Endometrial microvascular endothelial cells (primary cell): ENCODE results near the gene HACD1. TPM values are rescaled to one million over a fixed set of nuclear protein-coding genes. Genes with fewer than 3 reads are reported as not detected.

Experiments
- in situ Hi-C: cut with HindIII; loops from 2 replicates; pipeline ENCODE4 v1.10.0; 2017; ENCODE audit warnings: low sequenced_read_pairs, low pct_unique_long_range_greater_than_20kb; ENCODE audit errors: inconsistent ontology term
- total RNA-seq: library from RNA; depleted of rRNA; stranded (reverse); fragments of >200 nt; gene quantifications from one replicate; pipeline ENCODE4 v1.2.3, GENCODE V29; 2015; ENCODE audit errors: inconsistent ontology term

HACD1 gene
- total RNA-seq: 18.5 TPM

GRCh38 chr10:17617031-17617911 is at the start of gene HACD1:
HACD1 (minus strand) TSS chr10:17617374; CDS start chr10:17617339, 35 bp downstream.
- in situ Hi-C loops: no loop called here

GRCh38 chr10:17665747-17666146 is 48.6 kb upstream of the HACD1 start:
- in situ Hi-C loops: no loop called here

GRCh38 chr10:17663450-17663849 is 46.3 kb upstream of the HACD1 start:
- in situ Hi-C loops: no loop called here

DNA sequence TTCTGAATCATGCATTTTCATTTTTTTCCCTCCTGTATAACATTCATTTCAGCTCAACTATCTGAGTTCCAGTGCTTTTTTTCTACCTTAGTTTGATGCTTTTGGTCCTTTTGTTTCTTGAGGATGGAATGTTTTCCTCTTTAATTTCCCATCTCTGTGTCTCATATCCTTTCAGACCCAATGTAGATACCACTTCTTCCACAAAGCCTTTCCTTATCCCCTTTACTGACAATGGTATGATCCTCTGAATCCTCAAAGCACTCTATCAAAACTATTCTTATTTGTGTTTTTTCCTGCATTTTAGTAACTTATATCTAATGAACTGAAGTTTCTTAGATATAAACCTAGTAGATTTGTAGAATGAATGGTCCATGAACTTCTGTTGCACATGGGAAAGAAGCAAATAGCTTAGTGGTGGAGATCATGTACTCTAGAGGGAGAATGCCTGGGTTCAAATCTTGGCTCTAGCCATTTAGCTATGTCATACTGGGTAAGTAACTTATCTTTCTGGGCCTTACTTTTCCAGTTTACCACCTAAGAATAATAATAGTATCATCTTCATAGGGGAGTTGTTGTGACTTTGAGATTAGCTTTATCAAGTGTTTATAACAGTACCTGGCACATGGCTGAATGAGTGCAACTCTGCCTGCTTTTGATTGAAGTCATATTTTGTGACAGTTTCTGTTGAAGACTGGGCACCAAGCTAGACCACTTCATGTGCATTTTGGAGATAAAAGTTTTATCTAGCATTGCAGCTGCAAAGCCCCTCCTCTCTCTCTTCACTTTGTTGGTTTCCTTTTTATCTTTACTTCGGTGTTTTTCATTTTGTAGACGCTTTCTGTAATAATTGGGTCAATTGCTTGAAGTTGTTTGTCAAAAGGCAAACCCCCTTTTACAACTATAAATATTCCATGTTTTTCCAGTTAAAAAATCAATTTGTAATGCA is 45.3 kb upstream of the HACD1 start:
- in situ Hi-C loops: no loop called here

DNA sequence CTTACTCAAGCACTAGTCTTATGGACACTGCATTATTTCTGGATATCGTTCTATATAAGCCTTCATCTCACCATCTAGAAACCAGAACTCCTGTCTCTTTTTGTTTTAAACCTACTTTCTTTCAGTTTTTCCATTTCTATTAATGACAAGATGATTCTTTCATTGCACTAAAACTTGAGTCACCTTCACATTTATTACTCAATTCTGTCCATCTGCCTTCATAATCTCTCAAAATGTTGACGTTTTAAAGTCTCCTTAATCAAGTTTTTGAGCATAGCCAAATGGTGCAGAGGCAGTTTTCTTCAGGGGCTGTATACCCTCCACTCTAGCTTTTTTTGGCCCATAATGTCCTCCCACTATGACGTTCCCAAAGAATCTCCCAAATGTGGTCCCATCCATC is 44.3 kb upstream of the HACD1 start:
- in situ Hi-C loops: no loop called here

DNA sequence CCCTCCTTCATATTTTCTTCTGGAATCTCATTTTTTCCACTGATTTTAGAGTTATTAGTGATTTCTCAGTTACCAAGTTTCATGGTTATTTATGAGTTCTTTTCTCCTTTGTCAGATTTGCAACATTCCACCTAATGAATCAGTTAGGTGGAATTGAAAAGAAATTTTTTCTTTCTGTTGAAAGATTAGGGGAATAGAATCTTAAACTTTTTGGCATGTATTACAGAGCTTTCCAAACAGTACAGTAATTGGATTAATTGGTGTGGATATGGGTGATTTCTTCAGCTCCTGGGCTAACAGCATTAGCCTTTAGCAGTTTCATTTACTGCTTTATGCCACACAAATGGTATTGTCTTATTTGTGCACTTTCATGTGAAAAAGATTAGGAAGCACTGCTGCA is 43.7 kb upstream of the HACD1 start:
- in situ Hi-C loops: no loop called here

GRCh38 chr10:17659365-17659764 is 42.2 kb upstream of the HACD1 start:
- in situ Hi-C loops: no loop called here

DNA sequence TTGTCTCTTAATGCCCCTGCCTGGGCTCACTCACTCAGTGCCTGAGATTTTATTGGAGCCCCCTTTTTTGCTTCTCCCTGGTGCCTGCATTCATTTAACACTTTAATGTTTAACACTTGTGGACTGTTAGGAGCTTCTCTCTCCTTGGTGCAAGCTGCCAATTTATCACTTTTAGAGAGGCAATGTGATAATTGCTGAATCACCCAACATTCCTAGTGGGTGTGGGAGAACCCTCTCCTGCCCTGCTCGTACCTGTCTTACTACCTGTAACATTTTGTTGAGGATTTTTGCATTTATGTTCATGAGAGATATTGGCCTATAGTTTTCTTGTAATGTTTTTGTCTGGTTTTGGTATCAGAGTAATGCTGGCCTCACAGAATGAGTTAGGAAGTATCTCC is 39.9 kb upstream of the HACD1 start:
- in situ Hi-C loops: no loop called here

DNA sequence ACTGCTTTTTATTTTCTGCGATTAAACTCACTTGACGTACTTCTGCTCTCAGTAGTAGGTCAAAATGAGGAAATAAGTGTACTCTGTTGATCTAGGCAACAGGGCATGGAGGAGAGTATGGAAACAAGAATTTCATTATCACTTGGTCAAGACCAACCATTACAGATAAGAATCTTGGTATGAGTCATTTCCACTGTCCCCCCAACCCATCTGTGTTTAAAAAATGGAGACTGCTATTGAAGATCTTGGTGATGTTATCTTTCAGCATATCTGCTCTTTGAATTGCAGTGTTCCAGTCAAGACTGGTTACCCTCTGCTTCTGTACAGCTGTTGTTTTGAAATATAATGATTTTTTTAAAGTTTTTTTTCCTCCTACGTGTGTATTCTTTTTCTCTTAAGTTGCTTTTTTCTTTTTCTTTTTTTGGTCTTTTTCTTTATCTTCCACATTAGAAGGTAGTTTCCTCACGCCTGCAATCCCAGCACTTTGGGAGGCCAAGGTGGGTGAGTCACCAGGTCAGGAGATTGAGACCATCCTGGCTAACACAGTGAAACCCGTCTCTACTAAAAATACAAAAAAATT is 38.5 kb upstream of the HACD1 start:
- in situ Hi-C loops: no loop called here

DNA sequence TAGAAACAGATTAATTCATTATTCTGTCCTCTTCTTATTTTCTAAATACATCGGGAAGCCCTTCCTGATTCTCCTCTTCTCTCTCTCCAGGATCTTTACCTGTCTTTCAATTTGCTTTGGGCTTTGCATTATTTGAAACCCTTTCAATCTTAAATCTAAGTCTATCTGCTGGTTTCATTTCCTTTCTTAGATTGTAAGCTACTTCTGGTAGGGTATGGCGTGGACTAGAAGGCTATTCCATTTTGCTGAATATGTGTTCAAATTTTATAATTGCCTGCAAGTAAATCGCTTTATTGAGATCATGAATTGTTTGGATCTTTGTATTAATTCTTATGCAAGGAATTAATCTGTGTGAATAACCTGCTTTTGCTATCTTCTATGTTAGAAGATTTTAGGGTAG is 37.8 kb upstream of the HACD1 start:
- in situ Hi-C loops: no loop called here

GRCh38 chr10:17652585-17652984 is 35.4 kb upstream of the HACD1 start:
- in situ Hi-C loops: no loop called here

- in situ Hi-C loops: no loop called here
Observed at GRCh38 chr10:17651896-17652295, 34.7 kb upstream of the HACD1 start.

DNA sequence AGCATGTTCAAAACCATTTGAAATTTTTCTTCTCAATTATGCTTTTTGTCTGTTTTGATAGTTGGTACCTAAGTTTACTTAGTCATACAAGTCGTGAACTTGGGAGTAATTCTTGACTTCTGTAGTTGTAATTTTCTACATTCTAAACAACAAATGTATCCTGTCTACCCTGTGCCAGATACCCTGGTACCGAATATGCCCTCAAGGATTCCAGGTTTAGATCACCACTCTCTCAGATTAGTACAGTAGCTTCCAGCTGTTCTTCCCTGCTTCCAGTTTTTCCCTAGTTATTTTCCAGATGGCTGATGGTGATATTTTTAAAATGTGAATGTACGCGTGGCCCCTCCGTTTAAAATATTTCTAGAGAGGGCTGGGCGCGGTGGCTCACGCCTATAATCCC is 33.2 kb upstream of the HACD1 start:
- in situ Hi-C loops: no loop called here

- in situ Hi-C loops: no loop called here
Observed at GRCh38 chr10:17649836-17650235, 32.7 kb upstream of the HACD1 start.

DNA sequence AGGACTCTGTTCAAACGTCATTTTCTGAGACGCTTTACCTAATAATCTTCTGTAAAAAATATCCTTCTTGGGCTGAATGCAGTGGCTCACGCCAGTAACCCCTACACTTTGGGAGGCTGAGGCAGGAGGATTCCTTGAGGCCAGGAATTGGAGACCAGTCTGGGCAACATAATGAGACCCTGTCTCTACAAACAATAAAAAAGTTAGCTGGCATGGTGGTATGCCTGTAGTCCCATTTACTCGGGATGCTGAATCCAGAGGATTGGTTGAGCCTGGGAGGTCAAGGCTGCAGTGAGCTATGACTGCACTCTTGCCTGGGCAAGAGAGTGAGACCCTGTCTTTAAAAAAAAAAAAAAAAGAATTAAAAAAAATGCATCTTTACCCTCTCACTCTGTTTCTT is 31.9 kb upstream of the HACD1 start:
- in situ Hi-C loops: no loop called here

DNA sequence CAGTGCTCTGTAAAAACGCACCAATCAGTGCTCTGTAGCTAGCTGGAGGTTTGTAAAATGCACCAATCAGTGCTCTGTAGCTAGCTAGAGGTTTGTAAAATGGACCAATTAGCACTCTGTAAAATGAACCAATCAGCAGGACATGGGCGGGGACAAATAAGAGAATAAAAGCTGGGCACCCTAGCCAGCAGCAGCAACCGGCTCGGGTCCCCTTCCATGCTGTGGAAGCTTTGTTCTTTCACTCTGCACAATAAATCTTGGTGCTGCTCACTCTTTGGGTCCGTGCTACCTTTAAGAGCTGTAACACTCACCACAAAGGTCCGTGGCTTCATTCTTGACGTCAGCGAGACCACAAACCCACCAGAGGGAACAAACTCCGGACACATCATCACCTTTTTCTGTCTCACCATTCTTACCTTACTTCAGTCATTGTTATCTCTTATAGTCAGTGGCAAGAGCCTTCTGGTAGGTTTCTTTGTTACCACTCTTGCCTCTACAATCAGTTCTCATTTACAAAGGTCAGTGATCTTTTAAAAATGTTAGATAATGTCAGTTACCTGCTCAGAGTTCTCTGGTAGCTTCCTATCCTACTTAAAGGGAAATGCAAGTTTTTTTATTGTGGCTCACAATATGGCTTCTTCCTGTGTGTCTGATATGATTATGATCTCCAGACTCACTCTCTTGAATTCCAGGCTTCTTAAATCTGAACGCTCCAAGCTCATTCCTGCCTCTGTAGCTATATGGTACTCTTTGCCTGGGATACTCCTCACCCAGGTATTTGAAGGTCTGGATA is 31.3 kb upstream of the HACD1 start:
- in situ Hi-C loops: no loop called here

GRCh38 chr10:17647326-17647725 is 30.2 kb upstream of the HACD1 start:
- in situ Hi-C loops: no loop called here

DNA sequence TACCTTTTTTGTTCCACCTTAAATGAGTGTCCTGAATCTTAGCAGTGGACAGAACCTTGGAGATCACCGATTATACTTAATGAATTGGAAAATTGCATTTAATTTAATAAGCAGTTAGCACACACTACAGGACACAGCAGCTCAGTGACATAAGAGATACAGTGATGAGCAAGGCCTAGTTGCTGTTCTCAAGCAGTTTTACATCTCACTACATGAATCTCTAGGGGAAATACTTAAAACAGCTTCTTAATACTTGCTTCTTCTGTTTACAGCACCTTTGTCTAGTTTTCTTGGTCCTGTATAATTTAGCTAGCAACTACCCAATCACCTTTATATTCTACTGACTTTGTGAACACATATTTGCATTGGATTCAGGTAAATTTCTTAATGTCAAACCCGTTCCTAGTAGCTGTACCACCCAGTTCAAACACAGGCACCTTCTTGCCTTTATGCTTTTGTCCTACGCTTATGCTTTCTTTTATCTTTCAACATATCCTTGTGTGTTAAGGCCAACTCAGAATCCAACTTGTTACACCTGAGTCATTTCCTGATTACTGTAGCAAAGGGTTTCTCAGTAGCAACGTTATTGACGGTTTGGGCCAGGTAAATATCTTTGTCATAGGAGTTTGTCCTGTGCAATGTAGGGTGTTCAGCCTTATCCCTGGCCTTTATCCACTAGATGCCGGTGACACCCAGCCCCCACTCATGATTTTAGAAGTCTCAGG is 28.6 kb upstream of the HACD1 start:
- in situ Hi-C loops: no loop called here
